Ovary (tissue), 9 donors: ENCODE data around the gene TSSC4. TPM values are rescaled to one million over a fixed set of nuclear protein-coding genes. Genes with fewer than 3 reads are reported as not detected.

Experiments used
- DNase-seq, 5 donors: peaks; one replicate each; pipeline ENCODE4 v3.0.0-alpha.2; 2019 to 2020
- H3K27ac ChIP-seq, 2 donors: fragments of 200-600 bp; one replicate each; pipeline versions ENCODE4 v1.5.1 to v1.8.0; 2019 to 2022
- H3K27me3 ChIP-seq: fragments of 200-600 bp; one replicate; pipeline ENCODE4 v1.8.0; 2022
- H3K36me3 ChIP-seq: fragments of 200-600 bp; sonication (generic); one replicate; pipeline ENCODE4 v1.5.1; 2019
- H3K4me1 ChIP-seq: one replicate; pipeline ENCODE4 v1.8.1; 2013; ENCODE audit warnings: mild to moderate bottlenecking, moderate library complexity; ENCODE audit not compliant: insufficient read depth
- H3K4me3 ChIP-seq: fragments of 200-600 bp; sonication (generic); one replicate; pipeline ENCODE4 v1.5.1; 2017
- H3K9me3 ChIP-seq, 2 donors: fragments of 200-600 bp in 1 of 2; sonication (generic) in 1 of 2; one replicate each; pipeline versions ENCODE4 v1.5.1 to v1.8.1; 2013 to 2019; ENCODE audit warnings: mild to moderate bottlenecking in 1 of 2, moderate library complexity in 1 of 2
- CTCF ChIP-seq, 3 donors: fragments of 450-650 bp in 2 of 3; fragments of 200-600 bp in 1 of 3; IDR thresholded peaks; one replicate each; pipeline versions ENCODE4 v1.5.1 to v1.8.0; 2016 to 2022; ENCODE audit warnings: antibody characterized with exemption in 3 of 3, mild to moderate bottlenecking in 1 of 3
- EP300 ChIP-seq: sonication (generic); formaldehyde crosslinking; IDR thresholded peaks from one replicate; pipeline ENCODE4 v1.6.1; 2017; ENCODE audit warnings: antibody characterized with exemption
- POLR2A ChIP-seq: fragments of 450-650 bp; IDR thresholded peaks from one replicate; pipeline ENCODE4 v1.6.1; 2017; ENCODE audit warnings: antibody characterized with exemption, mild to moderate bottlenecking, moderate library complexity
- WGBS, 3 donors: extraction: QIAGEN DNeasy Blood & Tissue Kit in 1 of 3; methylation state at CpG; one replicate each; pipeline versions ENCODE4 v1.1.5 to v1.1.7; 2013 to 2017; 5-methylcytosine and 5-hydroxymethylcytosine counted together
- intact Hi-C, 4 donors: fragments of 100-400 bp; cut with DNase I; formaldehyde crosslinking; loops; one replicate each; pipeline versions ENCODE4 v1.11.0 to v1.15.1; 2022 to 2023
- polyA plus RNA-seq, 2 donors: library from polyadenylated mRNA; stranded (reverse); fragments of 200-250 nt in 1 of 2; fragments of 350-450 nt in 1 of 2; fragmentation: Illumina TruSeq in 1 of 2; extraction: RNeasy Lipid Tissue Mini Kit (QIAGEN cat#74804) in 1 of 2; gene quantifications; one replicate each; pipeline ENCODE4 v1.2.3, GENCODE V29; 2013 to 2014
- total RNA-seq, 7 donors: library from RNA; depleted of rRNA in 2 of 7; stranded (reverse); fragments of >200 nt in 2 of 7; fragmentation: NEBNext Ultra II Directional in 3 of 7; extraction: Animal tissue kit (Norgen Biotek cat#: 25700) in 3 of 7; gene quantifications; one replicate each; pipeline versions ENCODE4 v1.1.0 to v1.2.4, GENCODE V29; 2016 to 2023
- donor health status: DM: no; HTN: no; CAD: no; lungs with moderate emphysema.
- donor health status: DM: no; HTN: no; CAD: no.
- donor health status: Bipolar disorder and iron deficiency.
- donor health status: DM: yes; HTN: yes; CAD: no.
- donor health status: DM: no; HTN: no; CAD: no.
- donor health status: DM: yes; HTN: yes; CAD: no.

Gene TSSC4
- total and polyA plus RNA-seq, 9 donors, result 1.3 to 73.4 (median 41.7) TPM

GRCh38 chr11:2411446-2412305 lies 11.1 kb downstream of the TSSC4 start:
- Histone ChIP-seq H3K4me1 (no peaks in the 10 kb centered on the region), H3K9me3 (no peaks in the 10 kb centered on the region), H3K4me3 (no peak overlapping the region), H3K27me3 (no peaks in the 10 kb centered on the region), H3K27ac (no peak overlapping the region), H3K36me3 (no peaks in the 10 kb centered on the region)
- TF ChIP-seq EP300 (no peak), CTCF (IDR thresholded peaks at IDR 0.05) (no peak), POLR2A (no peak)
- intact Hi-C loops, result loop anchor here in 2 of 4 donors (2.0 to 5.0 kb wide), 2 partner anchors 107 to 481 kb away; no protein-coding TSS in a partner anchor
- peak in 1 of 5 donors; percentile 12 for DNase-seq
- 76 to 83% (median 79%) methylated on average over 30 of the region's 30 CpGs for WGBS, 3 donors

- no peaks in the 10 kb centered on the region for H3K27me3 ChIP-seq
- TF ChIP-seq EP300 (no peak), CTCF (IDR thresholded peaks at IDR 0.05) (no peak), POLR2A (no peak)
- H3K27ac ChIP-seq, result no peak overlapping the region
- no peak overlapping the region for H3K4me3 ChIP-seq
- no peak for DNase-seq
- intact Hi-C loops, result loop anchor here in 2 of 4 donors (2.0 to 5.0 kb wide), 2 partner anchors 108 to 480 kb away; no protein-coding TSS in a partner anchor
- H3K4me1 ChIP-seq, result no peaks in the 10 kb centered on the region
- 85 to 93% (median 93%) methylated on average over 6 of the region's 6 CpGs for WGBS, 3 donors
- no peaks in the 10 kb centered on the region for H3K36me3 ChIP-seq
- no peaks in the 10 kb centered on the region for H3K9me3 ChIP-seq
Observed at GRCh38 chr11:2412323-2412722, 11.8 kb downstream of the TSSC4 start.

- WGBS, 3 donors, result 84 to 85% (median 84%) methylated on average over 43 of the region's 43 CpGs
- no peak overlapping the region for H3K4me3 ChIP-seq
- DNase-seq, result peak in 1 of 5 donors; percentile 14
- no peaks in the 10 kb centered on the region for H3K36me3 ChIP-seq
- H3K27ac ChIP-seq, result no peak overlapping the region
- TF ChIP-seq POLR2A (no peak), EP300 (no peak), CTCF (IDR thresholded peaks at IDR 0.05) (no peak)
- no peaks in the 10 kb centered on the region for H3K27me3 ChIP-seq
- H3K4me1 ChIP-seq, result no peaks in the 10 kb centered on the region
- intact Hi-C loops, result loop anchor here in 2 of 4 donors (2.0 to 5.0 kb wide), 2 partner anchors 109 to 478 kb away; no protein-coding TSS in a partner anchor
- no peaks in the 10 kb centered on the region for H3K9me3 ChIP-seq
Observed at GRCh38 chr11:2413742-2414579, 13.4 kb downstream of the TSSC4 start.

GRCh38 chr11:2414616-2415015 lies 14.1 kb downstream of the TSSC4 start:
- 86 to 91% (median 87%) methylated on average over 35 of the region's 35 CpGs for WGBS, 3 donors
- Histone ChIP-seq H3K27me3 (no peaks in the 10 kb centered on the region), H3K36me3 (no peaks in the 10 kb centered on the region), H3K9me3 (no peaks in the 10 kb centered on the region), H3K27ac (no peak overlapping the region), H3K4me3 (no peak overlapping the region), H3K4me1 (no peaks in the 10 kb centered on the region)
- TF ChIP-seq EP300, result no peak
- no peak for TF ChIP-seq POLR2A
- TF ChIP-seq CTCF (IDR thresholded peaks at IDR 0.05), result no peak
- DNase-seq, result no peak
- intact Hi-C loops, result loop anchor here in 1 of 4 donors (5.0 kb wide), 1 partner anchor 478 kb away; no protein-coding TSS in a partner anchor
